ENCODE measurements around the gene ZBP1.

ZBP1 gene

DNA sequence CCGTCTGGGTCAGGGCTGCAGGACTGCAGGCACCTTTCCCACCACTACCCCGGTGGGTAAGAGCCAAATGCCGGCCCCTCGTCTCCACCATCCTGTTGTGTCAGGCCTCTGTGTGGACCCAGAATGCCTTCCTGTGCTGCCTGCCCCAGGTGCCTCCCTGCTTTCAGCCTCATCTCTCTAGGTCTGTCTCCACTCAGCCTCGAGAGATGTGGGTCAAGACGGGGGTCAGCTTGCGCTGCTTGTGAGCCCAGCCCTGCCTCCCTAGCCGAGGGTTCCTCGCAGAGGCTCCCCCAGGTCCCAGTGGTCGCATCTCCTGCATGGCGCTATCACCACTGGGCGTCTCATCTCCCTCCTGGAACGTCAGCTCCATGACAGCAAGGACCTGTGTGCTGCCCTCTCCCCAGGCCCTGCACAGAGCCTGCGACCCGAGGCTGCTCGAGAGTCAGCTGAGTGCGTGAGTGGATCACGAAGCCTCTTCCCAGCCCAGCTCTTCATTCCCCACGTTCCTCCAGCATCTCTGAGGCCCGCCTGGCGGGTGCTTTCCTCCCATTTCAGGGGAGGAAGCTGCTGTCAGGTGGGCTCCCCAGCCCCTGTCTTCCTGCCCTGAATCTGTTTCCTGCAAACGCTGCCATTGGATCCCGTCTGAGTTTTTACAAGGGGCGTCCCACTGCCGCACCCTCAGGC, 38.7 kb upstream of the ZBP1 start:
- Histone ChIP-seq H2BK120ac (ENCODE audit: insufficient read depth, low read length, poor library complexity) (no peak overlapping the region), H3K27me3 (ENCODE audit: insufficient read depth, low read length) (no peaks in the 10 kb centered on the region), H3K9ac (ENCODE audit: low read length) (no peak overlapping the region), H3K4me3 (ENCODE audit: low read depth, low read length) (no peak overlapping the region), H3K4ac (ENCODE audit: low read depth, low read length) (no peak overlapping the region), H4K8ac (ENCODE audit: low read depth, low read length) (no peak overlapping the region), H3K79me1 (ENCODE audit: low read length) (no peaks in the 10 kb centered on the region), H3K79me2 (ENCODE audit: control insufficient read depth, insufficient read depth, low read length, poor library complexity) (peaks cover 3% of the 10 kb centered on the region), H3K14ac (ENCODE audit: low read length) (no peak overlapping the region), H4K12ac (ENCODE audit: low read depth, low read length) (no peak overlapping the region), H2AFZ (ENCODE audit: insufficient read depth, low read length, poor library complexity) (no peak overlapping the region), H3K23ac (ENCODE audit: low read length) (no peak overlapping the region), H3K27ac (ENCODE audit: low read depth, low read length) (no peak overlapping the region), H3K4me1 (ENCODE audit: control insufficient read depth in 1 of 2, insufficient read depth in 2 of 2, low read length in 2 of 2) (peaks cover 20 to 21% of the 10 kb centered on the region in 2 experiments), H2AK5ac (ENCODE audit: low read length) (no peak overlapping the region), H3K18ac (ENCODE audit: low read length) (no peak overlapping the region), H2BK5ac (ENCODE audit: low read depth, low read length, poor library complexity) (no peak overlapping the region), H2BK12ac (ENCODE audit: low read length) (no peak overlapping the region), H3K9me3 (ENCODE audit: insufficient read depth, low read depth, low read length) (no peaks in the 10 kb centered on the region), H3K36me3 (ENCODE audit: control insufficient read depth in 1 of 2, insufficient read depth in 2 of 2, low read length in 2 of 2) (peaks cover 47 to 49% of the 10 kb centered on the region in 2 experiments), H4K91ac (ENCODE audit: low read depth, low read length) (no peak overlapping the region), H3K4me2 (ENCODE audit: low read length) (no peak overlapping the region)
- no CpG with 5 or more reads among the region's 25 CpGs for whole genome bisulfite sequencing (ENCODE audit: extremely low coverage, insufficient coverage, insufficient read length)
- DNase-seq = no peak

DNA sequence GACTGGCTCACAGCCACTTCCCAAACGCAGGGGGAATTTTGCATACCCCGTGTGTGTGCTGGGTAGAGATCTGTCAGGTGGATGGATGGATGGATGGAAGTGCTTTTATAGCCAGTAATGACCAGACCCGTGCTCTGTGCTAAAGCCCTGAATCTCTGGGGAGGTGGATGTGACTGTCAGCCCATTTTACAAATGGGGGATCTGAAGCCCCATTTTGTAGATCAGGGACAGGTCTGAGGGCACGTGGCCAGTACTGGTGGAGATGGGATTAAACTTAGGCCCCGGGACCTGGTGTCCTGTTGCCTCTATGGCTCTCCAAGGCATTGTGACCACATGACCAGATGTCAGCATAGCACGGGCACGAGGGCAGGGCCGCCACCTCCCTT, 38.2 kb upstream of the ZBP1 start:
- no peak for DNase-seq
- Histone ChIP-seq H3K9me3 (ENCODE audit: insufficient read depth, low read depth, low read length) (no peaks in the 10 kb centered on the region), H4K8ac (ENCODE audit: low read depth, low read length) (no peak overlapping the region), H3K79me1 (ENCODE audit: low read length) (no peaks in the 10 kb centered on the region), H3K4me3 (ENCODE audit: low read depth, low read length) (no peak overlapping the region), H2BK5ac (ENCODE audit: low read depth, low read length, poor library complexity) (no peak overlapping the region), H3K14ac (ENCODE audit: low read length) (no peak overlapping the region), H3K27me3 (ENCODE audit: insufficient read depth, low read length) (no peaks in the 10 kb centered on the region), H2BK12ac (ENCODE audit: low read length) (no peak overlapping the region), H3K4me2 (ENCODE audit: low read length) (no peak overlapping the region), H3K23ac (ENCODE audit: low read length) (no peak overlapping the region), H3K27ac (ENCODE audit: low read depth, low read length) (no peak overlapping the region), H4K12ac (ENCODE audit: low read depth, low read length) (no peak overlapping the region), H2BK120ac (ENCODE audit: insufficient read depth, low read length, poor library complexity) (no peak overlapping the region), H3K4me1 (ENCODE audit: control insufficient read depth in 1 of 2, insufficient read depth in 2 of 2, low read length in 2 of 2) (peaks cover 20 to 21% of the 10 kb centered on the region in 2 experiments), H3K79me2 (ENCODE audit: control insufficient read depth, insufficient read depth, low read length, poor library complexity) (peaks cover 2% of the 10 kb centered on the region), H3K18ac (ENCODE audit: low read length) (no peak overlapping the region), H4K91ac (ENCODE audit: low read depth, low read length) (no peak overlapping the region), H2AFZ (ENCODE audit: insufficient read depth, low read length, poor library complexity) (no peak overlapping the region), H3K36me3 (ENCODE audit: control insufficient read depth in 1 of 2, insufficient read depth in 2 of 2, low read length in 2 of 2) (peaks cover 48 to 49% of the 10 kb centered on the region in 2 experiments), H3K9ac (ENCODE audit: low read length) (no peak overlapping the region), H3K4ac (ENCODE audit: low read depth, low read length) (no peak overlapping the region), H2AK5ac (ENCODE audit: low read length) (no peak overlapping the region)
- WGBS (ENCODE audit: extremely low coverage, insufficient coverage, insufficient read length) = no CpG with 5 or more reads among the region's 8 CpGs

DNA sequence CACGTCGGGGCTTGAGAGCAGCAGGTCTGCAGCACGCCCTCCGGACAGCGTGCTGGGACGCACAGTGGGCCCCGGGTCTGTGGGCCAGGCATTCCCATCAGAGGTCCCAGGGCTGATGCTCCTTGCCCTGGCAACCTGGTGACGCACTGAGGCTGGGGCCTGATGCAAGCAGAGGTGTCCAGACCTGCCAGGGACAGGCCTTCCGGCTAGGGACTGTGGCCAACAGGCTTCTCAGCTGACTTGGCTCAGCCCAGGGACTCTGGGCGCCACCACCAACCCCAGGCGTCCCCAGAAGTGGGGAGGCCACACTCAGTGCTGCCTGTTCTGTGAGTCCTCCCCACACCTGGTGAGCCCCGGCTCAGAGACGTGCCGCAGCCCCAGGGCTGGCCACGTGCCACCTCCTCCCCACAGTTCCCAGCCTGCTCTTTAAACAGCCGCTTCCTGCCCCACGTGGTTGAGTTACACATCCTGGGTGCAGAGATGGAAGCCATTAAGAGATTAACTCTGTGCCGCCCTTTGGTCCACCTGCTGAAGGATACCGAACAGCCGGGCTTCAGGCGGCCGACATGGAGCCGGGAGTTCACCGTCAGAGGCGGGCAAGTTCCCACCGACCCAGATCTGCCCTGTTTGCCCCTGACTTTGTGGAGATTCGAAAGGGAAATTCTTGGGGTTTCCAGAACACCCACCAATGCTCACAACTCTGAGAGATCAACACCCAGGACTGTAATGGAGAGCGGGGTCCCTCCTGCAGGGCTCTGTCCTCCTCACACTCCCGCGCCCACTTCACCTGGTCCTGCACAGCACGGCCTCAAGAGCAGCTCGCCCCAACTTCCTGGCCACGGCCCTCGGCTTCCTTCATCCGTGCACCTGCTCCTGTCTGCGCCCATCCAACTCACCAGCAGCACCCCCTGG, 37.6 kb upstream of the ZBP1 start:
- H3K27ac ChIP-seq (ENCODE audit: low read depth, low read length) = no peak overlapping the region
- H3K79me2 ChIP-seq (ENCODE audit: control insufficient read depth, insufficient read depth, low read length, poor library complexity) = peaks cover 2% of the 10 kb centered on the region
- H3K9me3 ChIP-seq (ENCODE audit: insufficient read depth, low read depth, low read length) = no peaks in the 10 kb centered on the region
- H4K12ac ChIP-seq (ENCODE audit: low read depth, low read length) = no peak overlapping the region
- no peak overlapping the region for H2BK12ac ChIP-seq (ENCODE audit: low read length)
- H3K79me1 ChIP-seq (ENCODE audit: low read length) = no peaks in the 10 kb centered on the region
- H3K4ac ChIP-seq (ENCODE audit: low read depth, low read length) = no peak overlapping the region
- no CpG with 5 or more reads among the region's 36 CpGs for whole genome bisulfite sequencing (ENCODE audit: extremely low coverage, insufficient coverage, insufficient read length)
- no peak overlapping the region for H3K4me2 ChIP-seq (ENCODE audit: low read length)
- H2BK5ac ChIP-seq (ENCODE audit: low read depth, low read length, poor library complexity) = no peak overlapping the region
- no peak overlapping the region for H3K4me3 ChIP-seq (ENCODE audit: low read depth, low read length)
- H3K27me3 ChIP-seq (ENCODE audit: insufficient read depth, low read length) = no peaks in the 10 kb centered on the region
- no peak overlapping the region for H2AK5ac ChIP-seq (ENCODE audit: low read length)
- peaks cover 53 to 54% of the 10 kb centered on the region in 2 experiments for H3K36me3 ChIP-seq (ENCODE audit: control insufficient read depth in 1 of 2, insufficient read depth in 2 of 2, low read length in 2 of 2)
- H4K8ac ChIP-seq (ENCODE audit: low read depth, low read length) = no peak overlapping the region
- H3K23ac ChIP-seq (ENCODE audit: low read length) = no peak overlapping the region
- H3K9ac ChIP-seq (ENCODE audit: low read length) = no peak overlapping the region
- peaks cover 16 to 20% of the 10 kb centered on the region in 2 experiments for H3K4me1 ChIP-seq (ENCODE audit: control insufficient read depth in 1 of 2, insufficient read depth in 2 of 2, low read length in 2 of 2)
- H4K91ac ChIP-seq (ENCODE audit: low read depth, low read length) = no peak overlapping the region
- DNase-seq = no peak
- H2BK120ac ChIP-seq (ENCODE audit: insufficient read depth, low read length, poor library complexity) = no peak overlapping the region
- no peak overlapping the region for H3K18ac ChIP-seq (ENCODE audit: low read length)
- no peak overlapping the region for H2AFZ ChIP-seq (ENCODE audit: insufficient read depth, low read length, poor library complexity)
- H3K14ac ChIP-seq (ENCODE audit: low read length) = no peak overlapping the region

DNA sequence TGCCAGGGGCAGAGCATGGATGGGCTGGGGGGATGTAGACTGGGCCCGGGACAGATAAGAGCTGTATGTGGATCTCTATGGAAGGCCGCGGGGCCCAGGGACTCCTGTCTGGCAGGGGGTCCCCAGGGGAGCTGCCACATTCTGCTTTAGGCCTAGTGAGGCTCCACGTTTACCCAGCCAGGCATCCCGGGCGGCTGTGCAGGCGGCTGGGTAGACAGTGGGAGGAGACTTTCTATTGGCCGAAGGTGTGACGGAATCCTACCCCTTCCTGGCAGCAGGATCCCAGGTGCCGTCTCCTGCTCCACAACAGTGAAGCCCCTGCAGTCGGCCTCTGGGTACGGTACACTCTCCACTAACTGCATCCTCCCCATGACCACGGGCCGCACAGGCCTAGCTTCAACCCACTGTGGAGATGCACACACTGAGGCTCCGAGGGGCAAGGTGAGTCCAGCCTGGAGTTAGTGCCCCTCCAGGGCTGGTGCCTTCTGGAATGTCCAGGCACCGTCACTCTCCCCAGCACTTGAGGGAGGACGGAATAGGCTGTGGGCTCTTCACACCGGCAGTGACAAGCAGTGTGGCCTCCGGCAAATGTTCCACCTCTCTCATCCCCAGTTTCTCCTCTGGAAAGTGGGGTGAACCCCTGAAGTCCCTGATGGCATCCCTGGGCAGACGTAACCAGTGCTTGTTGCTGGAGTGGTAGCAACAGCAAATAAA, 36.8 kb upstream of the ZBP1 start:
- Histone ChIP-seq H2BK120ac (ENCODE audit: insufficient read depth, low read length, poor library complexity) (no peak overlapping the region), H4K91ac (ENCODE audit: low read depth, low read length) (no peak overlapping the region), H2AFZ (ENCODE audit: insufficient read depth, low read length, poor library complexity) (no peak overlapping the region), H3K27me3 (ENCODE audit: insufficient read depth, low read length) (no peaks in the 10 kb centered on the region), H2BK12ac (ENCODE audit: low read length) (no peak overlapping the region), H3K36me3 (ENCODE audit: control insufficient read depth in 1 of 2, insufficient read depth in 2 of 2, low read length in 2 of 2) (peaks cover 61 to 62% of the 10 kb centered on the region in 2 experiments), H3K79me1 (ENCODE audit: low read length) (no peaks in the 10 kb centered on the region), H2AK5ac (ENCODE audit: low read length) (no peak overlapping the region), H3K4ac (ENCODE audit: low read depth, low read length) (no peak overlapping the region), H3K27ac (ENCODE audit: low read depth, low read length) (no peak overlapping the region), H3K18ac (ENCODE audit: low read length) (peak overlapping the region; percentile 3), H3K79me2 (ENCODE audit: control insufficient read depth, insufficient read depth, low read length, poor library complexity) (peaks cover 2% of the 10 kb centered on the region), H4K8ac (ENCODE audit: low read depth, low read length) (no peak overlapping the region), H3K4me1 (ENCODE audit: control insufficient read depth in 1 of 2, insufficient read depth in 2 of 2, low read length in 2 of 2) (peaks cover 16 to 18% of the 10 kb centered on the region in 2 experiments), H2BK5ac (ENCODE audit: low read depth, low read length, poor library complexity) (no peak overlapping the region), H3K14ac (ENCODE audit: low read length) (no peak overlapping the region), H3K4me2 (ENCODE audit: low read length) (no peak overlapping the region), H3K23ac (ENCODE audit: low read length) (no peak overlapping the region), H3K9ac (ENCODE audit: low read length) (no peak overlapping the region), H3K9me3 (ENCODE audit: insufficient read depth, low read depth, low read length) (no peaks in the 10 kb centered on the region), H4K12ac (ENCODE audit: low read depth, low read length) (no peak overlapping the region), H3K4me3 (ENCODE audit: low read depth, low read length) (no peak overlapping the region)
- DNase-seq = no peak
- WGBS (ENCODE audit: extremely low coverage, insufficient coverage, insufficient read length) = no CpG with 5 or more reads among the region's 20 CpGs

Measured in trophoblast cell (in vitro differentiated cells and primary cell).